Measurements from ENCODE around the gene TH.

Gene TH

GRCh38 chr11:2133241-2134021, 38.2 kb downstream of the TH start:
- TF ChIP-seq, protein P1, sequence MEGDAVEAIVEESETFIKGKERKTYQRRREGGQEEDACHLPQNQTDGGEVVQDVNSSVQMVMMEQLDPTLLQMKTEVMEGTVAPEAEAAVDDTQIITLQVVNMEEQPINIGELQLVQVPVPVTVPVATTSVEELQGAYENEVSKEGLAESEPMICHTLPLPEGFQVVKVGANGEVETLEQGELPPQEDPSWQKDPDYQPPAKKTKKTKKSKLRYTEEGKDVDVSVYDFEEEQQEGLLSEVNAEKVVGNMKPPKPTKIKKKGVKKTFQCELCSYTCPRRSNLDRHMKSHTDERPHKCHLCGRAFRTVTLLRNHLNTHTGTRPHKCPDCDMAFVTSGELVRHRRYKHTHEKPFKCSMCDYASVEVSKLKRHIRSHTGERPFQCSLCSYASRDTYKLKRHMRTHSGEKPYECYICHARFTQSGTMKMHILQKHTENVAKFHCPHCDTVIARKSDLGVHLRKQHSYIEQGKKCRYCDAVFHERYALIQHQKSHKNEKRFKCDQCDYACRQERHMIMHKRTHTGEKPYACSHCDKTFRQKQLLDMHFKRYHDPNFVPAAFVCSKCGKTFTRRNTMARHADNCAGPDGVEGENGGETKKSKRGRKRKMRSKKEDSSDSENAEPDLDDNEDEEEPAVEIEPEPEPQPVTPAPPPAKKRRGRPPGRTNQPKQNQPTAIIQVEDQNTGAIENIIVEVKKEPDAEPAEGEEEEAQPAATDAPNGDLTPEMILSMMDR (IDR thresholded peaks at IDR 0.05; ENCODE audit: extremely low read depth, missing control alignments): no peak
- DNase-seq (ENCODE audit: low spot score): no peak

DNA sequence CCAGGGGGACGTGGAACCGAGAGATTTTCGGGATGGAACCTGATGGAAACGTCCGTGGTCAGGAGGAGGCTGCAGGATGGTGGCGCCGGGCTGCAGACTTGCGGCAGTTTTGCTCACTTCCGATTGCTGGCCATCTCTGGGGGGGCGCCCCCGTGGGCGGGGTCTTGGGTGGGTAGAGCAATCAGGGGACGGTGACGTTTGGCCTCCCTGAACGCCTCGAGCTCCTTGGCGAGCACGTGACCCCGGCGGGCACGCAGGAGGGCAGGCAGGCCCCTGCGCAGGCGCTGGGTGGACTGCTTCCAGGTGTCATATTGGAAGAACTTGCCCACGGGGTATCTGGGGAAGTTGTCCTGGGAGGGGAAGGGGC, 38.8 kb downstream of the TH start:
- no peak for DNase-seq (ENCODE audit: low spot score)

DNA sequence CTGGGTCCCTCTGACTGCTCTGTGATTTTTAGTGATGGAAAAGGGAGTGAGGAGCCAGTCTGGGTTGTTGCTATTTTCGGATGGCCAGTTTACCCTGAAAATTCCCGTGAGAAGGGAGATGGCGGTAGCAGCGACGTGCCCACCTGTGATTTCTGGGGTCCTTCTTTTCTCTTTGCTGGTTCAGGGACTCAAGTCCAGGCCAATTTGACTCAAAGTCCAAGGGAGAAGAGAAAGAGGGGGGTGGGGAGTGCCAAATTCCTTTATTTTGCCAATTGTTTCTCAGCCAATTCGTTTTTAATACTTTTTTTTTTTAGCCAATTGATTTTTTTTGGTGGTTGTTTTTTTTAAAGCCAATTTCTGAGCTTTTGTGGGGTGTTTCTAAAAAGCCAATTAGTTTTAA, 39.4 kb downstream of the TH start:
- DNase-seq (ENCODE audit: low spot score): no peak
- TF ChIP-seq, protein P1 (IDR thresholded peaks at IDR 0.05; ENCODE audit: extremely low read depth, missing control alignments): no peak

More for the DNA sequence above, 38.8 kb downstream of the TH start:
- TF ChIP-seq, protein P1 (IDR thresholded peaks at IDR 0.05; ENCODE audit: extremely low read depth, missing control alignments): no peak

DNA sequence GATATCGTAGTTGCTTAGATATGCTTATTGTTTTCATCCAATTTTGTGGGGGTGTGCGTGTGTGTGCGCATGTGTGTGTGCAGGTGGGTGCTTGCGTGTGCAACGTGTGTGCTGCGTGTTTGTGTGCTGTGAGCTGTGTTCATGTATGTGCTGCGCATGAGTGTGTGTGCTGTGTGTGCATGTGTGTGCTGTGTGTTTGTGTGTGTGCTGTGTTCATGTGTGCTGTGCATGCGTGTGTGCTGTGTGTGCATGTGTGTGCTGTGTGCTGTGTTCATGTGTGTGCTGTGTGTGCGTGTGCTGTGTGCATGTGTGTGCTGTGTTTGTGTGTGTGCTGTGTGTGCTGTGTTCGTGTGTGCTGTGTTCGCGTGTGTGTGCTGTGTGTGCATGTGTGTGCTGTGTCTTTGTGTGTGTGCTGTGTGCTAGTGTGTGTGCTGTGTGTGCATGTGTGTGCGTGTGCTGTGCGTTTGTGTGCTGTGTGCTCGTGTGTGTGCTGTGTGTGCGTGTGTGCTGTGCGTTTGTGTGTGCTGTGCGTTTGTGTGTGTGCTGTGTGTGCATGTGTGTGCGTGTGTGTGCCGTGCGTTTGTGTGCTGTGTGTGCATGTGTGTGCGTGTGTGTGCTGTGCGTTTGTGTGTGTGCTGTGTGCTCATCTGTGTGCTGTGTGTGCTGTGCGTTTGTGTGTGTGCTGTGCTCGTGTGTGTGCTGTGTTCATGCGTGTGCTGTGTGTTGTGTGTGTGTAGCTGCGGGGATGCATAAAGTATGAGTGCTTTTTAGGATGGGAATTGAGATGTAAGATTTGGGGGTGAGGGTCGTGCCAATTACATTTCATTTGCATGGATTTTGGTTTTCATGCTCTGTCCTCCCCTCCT, 40.0 kb downstream of the TH start:
- TF ChIP-seq, protein P1 (IDR thresholded peaks at IDR 0.05; ENCODE audit: extremely low read depth, missing control alignments): no peak
- DNase-seq (ENCODE audit: low spot score): no peak

DNA sequence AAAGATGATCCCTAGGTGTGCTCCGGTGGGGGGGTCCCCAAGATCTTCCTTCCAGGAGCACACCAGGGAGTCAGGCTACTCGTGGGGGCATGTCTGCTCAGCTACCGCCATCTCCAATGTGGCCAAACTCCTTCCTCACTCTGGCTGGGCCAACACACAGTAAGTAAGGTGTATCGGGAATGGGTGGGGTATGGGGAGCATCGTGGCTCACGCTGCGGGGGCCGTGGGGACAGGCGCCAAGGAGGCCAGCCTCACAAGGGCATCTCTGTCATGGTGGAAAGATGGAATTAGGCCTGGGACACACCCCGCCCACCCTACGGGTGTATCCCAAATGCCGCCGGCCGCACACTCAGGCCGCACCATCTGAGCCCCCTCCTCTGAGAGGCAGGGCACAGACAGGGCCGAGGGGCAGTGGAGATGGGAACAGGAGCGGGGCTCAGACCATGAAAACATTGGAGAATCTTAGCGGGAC, 40.7 kb downstream of the TH start:
- TF ChIP-seq, protein P1 (IDR thresholded peaks at IDR 0.05; ENCODE audit: extremely low read depth, missing control alignments): no peak
- DNase-seq (ENCODE audit: low spot score): no peak

DNA sequence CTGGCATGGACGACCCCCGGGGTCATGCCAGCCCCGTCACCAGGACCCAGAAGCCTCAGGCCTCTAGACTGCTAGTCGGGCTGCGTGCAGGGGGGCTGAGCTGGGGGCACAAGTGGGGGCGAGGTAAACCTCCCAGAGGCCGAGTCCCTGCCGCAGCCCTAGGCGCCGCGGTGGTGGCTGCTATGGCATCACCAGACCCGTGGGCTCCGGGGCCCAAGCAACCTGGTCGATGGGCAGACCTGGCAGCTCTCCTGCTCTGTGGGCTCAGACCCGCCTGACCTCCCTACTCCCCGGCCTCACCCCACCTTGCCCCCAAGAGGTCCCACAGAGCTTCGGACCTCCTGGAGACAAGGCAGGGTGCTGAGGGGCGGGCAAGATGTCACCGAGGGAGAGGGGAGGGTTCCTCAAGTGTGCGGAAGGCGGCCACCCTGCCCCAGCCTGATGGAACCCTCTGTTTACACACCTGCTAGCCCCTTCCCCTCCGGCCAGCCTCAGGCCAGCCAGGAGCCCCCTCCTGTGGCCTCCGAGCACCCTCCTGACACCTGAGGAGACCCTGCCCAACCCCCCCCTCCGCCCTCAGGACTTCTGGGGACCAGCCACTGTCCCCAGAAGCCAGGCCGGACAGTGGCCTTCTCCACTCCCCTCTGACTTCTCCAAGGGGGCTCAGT, 41.8 kb downstream of the TH start:
- TF ChIP-seq, protein P1 (IDR thresholded peaks at IDR 0.05; ENCODE audit: extremely low read depth, missing control alignments): no peak

More for the DNA sequence above, 41.8 kb downstream of the TH start:
- DNase-seq (ENCODE audit: low spot score): no peak
